Activated CD4-positive, alpha-beta T cell treated with anti-CD3 and anti-CD28 coated beads, Interleukin-2, Interleukin-6, amounts not matched to agents 100 ng/mL and 50 ng/mL, durations not matched to agents 16 hours and 8 hours (primary cell): ENCODE measurements around the gene CFAP157.
A peak's percentile ranks its signal among the peaks of the same experiment; 100 is the strongest.
"Not testable (repeated sequence)": the region's sequence is repeated elsewhere in the genome, so short reads cannot be mapped to it uniquely, and the experiment has no call there.

Experiments
- DNase-seq: peaks from one replicate; pipeline ENCODE4 v3.0.0-alpha.2; 2020

The CFAP157 gene

DNA sequence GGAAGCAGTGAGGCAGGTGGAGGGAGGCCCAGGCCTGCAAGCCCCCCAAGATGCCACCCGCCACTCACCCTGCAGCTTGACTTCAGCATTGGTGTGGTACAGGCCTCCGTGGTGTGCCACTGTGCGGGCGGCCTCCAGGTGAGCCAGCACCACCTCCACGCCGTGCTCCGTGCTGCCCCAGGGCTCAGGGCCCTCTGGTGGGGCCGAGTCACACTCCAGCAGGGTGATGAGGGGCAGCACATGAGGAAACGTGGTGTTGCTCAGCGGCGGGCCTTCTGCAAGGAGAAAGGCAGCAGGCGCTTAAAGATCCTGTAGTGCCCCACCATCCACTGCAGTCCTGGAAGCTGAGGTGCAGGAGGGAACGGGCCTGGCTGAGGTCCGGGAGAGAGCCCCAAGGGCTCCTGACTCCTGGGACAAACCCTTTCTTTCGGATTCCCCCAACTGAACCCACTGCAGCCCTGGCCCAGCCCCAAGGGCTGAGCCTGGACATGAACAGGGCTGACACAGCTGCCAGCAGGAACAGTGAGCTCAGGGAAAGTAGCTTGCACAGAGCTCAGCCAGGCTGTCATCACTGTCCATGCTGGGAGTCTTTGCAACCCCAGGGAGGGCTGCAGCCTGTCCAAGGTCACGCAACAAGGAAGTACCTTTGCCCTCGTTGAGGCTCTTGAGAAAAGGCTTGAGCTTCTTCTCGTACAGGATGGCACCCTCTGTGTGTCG is 33.0 kb downstream of the CFAP157 start:
- DNase-seq: no peak

- no peak for DNase-seq
These were observed 35.1 kb downstream of the CFAP157 start for GRCh38 chr9:127741831-127742434.

GRCh38 chr9:127742435-127743088 is 35.8 kb downstream of the CFAP157 start:
- DNase-seq: no peak

- DNase-seq: no peak
These were observed 37.8 kb downstream of the CFAP157 start for GRCh38 chr9:127744398-127745110.

GRCh38 chr9:127746959-127747569 is 40.3 kb downstream of the CFAP157 start:
- no peak for DNase-seq

- no peak for DNase-seq
These were observed 42.5 kb downstream of the CFAP157 start for GRCh38 chr9:127749090-127749787.

GRCh38 chr9:127751269-127752054 is 44.7 kb downstream of the CFAP157 start:
- DNase-seq: no peak

GRCh38 chr9:127753148-127753547 is 46.4 kb downstream of the CFAP157 start:
- DNase-seq: no peak

GRCh38 chr9:127753622-127754021 is 46.8 kb downstream of the CFAP157 start:
- no peak for DNase-seq

DNA sequence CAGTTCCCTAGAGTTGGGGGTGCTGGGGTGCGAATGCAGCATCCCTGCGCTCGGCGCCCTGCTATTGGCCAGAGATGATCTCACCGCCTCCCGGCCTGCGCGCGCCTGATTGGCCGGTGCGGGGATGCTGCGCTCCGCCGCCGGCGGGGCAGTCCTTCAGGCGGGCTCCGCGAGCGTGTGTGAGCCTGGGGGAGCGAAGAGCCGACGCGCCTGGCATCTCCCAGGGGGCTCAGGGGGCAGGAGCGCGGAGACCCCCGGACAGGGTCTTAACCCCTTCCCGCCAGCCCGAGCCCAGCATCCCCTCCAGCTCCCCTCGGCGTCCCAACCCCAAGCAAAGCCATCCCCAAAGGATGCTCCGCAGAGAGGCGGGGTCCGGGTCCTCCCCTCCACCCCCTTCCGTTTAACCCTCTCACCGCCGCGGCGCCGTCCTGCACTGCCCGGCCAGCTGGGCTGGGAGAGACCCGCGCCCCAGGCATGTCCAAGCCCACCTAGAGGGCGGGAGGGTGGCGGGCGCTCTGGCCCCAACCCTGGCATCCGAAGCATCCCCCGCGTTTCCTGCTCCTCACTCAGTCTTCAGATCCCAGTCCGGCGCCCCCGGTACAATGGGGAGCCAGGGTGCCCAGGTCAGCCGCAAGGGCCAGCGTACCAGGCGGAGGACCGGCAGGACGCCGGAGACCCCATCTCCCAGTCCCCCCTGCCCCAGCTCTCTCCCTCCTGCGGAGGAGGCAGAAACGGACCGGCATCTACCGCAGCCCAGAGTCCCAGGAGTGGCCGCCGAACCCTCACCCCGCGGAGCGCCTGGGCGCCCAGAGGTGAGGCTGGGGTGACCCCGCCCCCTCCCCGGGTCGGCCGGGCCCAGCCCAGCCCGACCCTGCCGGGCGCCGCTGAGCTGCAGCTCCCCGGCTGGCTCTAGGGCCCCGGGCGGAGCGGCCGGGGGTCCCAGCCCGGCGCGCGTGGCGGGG is 47.6 kb downstream of the CFAP157 start:
- DNase-seq: no peak

DNA sequence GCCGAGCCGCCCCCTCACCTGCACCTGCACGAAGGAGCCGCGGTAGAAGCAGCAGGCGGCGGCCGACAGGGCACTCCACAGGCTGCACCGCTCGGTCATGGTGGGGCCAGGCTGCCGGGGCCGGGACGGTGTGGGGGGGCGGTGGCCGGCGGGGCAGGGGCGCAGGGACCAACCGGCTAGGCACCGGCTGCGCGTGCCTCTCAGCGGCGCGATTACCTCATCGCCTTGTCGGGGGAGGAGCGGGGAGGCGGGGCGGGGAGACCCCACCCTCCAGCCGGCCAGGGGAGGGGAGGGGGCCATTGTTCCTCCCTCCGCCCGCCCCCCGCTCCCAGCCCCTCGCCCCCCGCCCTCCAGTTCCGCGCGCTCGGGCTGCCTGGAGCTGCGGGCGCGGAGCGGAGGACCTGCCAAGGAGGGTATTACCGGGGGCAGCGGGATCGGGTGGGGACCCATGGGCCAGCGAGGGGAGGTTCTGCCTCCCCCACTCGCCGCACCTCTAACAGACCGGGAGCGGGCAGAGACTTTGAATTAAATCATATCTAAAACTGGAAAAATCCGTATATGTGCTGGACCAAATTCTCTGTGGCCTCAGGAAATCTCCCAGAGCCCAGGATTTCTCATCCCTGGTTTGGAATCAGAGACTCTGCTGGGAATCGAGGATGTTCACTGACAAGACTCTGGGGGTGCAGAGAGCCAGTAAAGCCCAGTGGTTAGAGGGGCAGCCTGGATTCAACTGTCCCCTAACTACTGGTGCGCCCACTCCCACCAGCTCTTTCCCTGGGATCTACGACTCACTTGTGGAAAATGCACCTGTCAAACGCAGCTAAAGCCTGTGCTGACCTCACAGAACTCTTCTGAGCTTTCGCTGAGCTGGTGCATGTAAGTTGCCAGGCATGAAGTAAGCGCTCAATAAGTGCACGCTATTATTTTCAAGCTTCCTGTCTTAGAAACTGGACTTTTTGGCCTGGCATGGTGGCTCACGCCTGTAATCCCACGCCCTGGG is 48.6 kb downstream of the CFAP157 start:
- DNase-seq: no peak

GRCh38 chr9:127756233-127756632 is 49.4 kb downstream of the CFAP157 start:
- no peak for DNase-seq

- DNase-seq: not testable (repeated sequence)
These were observed 50.0 kb downstream of the CFAP157 start for GRCh38 chr9:127756776-127757175.

- DNase-seq: no peak
These were observed 52.1 kb downstream of the CFAP157 start for GRCh38 chr9:127758843-127759242.

GRCh38 chr9:127761061-127761460 is 54.3 kb downstream of the CFAP157 start:
- DNase-seq: no peak

- DNase-seq: no peak
These were observed 54.7 kb downstream of the CFAP157 start for GRCh38 chr9:127761491-127761956.

DNA sequence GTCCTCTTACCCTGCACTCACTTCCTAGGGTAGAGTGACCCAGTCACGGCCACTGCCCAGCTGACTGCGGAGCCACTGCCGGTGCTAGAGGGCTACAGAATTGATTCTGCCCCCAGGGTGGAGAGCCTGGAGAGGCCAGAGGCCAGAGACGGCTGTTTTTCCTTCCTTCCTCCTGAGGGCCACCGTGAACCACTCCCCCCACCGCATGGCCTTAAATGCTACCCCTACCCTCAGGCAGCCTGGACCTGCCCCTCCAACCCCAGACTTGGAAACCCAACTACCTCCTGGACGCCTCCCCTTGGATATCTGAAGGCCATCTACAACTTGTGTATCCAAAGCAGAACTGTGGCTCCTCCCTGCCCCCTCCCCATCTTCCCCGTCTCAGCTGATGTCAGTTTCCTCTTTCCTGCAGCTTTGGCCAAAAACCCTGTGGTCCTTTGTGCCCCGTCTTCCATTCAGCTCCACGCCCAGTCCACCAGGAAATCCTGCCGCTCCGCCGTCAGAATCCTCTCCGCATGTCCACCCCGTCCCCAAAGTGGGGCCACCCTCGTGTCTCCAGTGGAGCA is 55.4 kb downstream of the CFAP157 start:
- DNase-seq: no peak

GRCh38 chr9:127763918-127764384 is 57.2 kb downstream of the CFAP157 start:
- DNase-seq: peak; percentile 30
